ENCODE measurements around the gene XRCC3.
A peak's percentile ranks its signal among the peaks of the same experiment; 100 is the strongest.

The XRCC3 gene

GRCh38 chr14:103726474-103726873 is 11.2 kb upstream of the XRCC3 start:
- DNase-seq (ENCODE audit: low read depth in 2 of 2): no peak

DNA sequence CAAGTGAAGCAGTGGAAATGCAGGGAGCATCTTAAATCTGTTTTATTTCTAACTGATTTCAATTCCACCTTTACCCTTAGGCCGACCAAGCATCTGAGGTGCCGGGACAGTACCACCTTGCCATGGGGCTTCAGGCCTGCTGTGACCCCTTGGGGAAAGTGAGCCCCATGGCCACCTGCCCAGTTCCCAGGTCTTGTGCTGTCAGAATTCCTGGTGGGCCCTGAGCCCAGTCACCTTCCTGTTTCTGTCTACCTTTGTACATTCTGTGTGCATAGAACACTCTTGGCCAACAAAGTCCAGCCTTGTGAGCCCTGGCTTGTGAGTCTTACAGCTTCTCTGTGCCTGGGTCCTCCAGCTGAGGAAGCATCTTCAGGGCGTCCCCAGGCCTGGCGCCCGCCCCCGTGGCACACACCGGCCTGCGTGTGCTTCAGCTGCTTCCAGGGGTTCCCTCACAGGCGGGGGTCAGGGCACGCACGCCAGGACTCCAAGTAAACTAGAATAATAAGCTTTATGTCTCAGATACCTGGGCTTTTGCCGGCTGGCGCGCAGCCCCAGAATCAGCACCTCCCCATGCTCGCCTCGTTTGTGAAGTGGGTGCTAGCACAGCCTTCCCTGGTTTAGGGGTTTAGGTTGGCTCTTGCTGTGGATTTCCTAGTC is 10.6 kb upstream of the XRCC3 start:
- DNase-seq (ENCODE audit: low read depth in 2 of 2): no peak

DNA sequence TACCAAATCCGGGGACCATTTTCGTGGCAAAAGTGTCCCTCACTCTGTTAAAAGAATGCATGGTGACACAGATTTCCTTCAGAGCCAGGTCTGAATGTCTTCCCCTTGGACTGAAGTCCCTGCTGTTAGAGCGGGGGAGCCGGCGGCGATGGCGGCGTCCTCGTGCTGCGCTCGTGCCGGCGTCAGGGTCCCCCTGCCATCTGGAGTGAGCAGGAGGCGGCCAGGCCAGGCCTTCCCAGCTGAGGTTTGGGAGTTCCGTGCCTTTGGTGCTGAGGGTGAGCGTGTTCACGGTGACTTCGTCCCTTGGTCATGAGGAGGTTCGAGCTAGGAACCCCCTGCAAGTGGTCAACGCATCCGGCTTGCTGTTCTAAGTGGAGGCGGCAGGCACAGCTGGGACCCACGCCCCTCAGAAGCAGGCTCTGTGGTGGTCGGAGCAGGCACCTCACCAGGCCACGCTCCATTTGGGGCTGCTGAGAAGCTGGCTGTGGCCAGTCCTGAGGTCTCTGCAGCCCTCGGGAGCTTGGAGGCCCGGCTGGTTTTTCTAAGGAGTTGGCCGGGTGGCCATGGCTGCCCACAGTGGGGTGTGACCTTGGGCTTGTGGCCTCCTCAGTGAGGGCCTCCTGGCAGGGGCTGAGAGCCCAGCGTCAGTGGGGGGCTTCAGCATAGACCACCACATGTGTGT is 9.9 kb upstream of the XRCC3 start:
- no peak for DNase-seq (ENCODE audit: low read depth in 2 of 2)

- no peak for DNase-seq (ENCODE audit: low read depth in 2 of 2)
Measured at GRCh38 chr14:103724116-103724515, 8.9 kb upstream of the XRCC3 start.

DNA sequence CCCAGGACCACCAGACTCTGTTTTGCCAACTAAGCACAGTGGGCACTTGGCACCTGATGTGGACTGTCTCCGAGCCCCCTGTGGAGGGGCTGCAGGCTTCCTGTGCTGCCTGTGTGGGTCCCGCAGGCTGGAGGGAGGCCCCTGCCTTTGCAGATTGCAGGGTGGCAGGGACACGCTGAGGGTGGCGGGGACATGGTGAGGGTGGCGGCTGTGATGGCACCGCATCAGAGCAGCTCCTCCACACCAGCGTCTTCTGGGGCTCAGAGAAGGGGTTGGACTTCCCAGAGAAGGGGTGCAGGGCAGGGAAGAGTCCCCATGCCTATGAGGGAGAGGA is 8.5 kb upstream of the XRCC3 start:
- DNase-seq (ENCODE audit: low read depth in 2 of 2): no peak

- peak in 1 of 2 donors; percentile 50 for DNase-seq (ENCODE audit: low read depth in 2 of 2)
Measured at GRCh38 chr14:103721334-103722120, 6.3 kb upstream of the XRCC3 start.

- no peak for DNase-seq (ENCODE audit: low read depth in 2 of 2)
Measured at GRCh38 chr14:103719751-103720150, 4.5 kb upstream of the XRCC3 start.

DNA sequence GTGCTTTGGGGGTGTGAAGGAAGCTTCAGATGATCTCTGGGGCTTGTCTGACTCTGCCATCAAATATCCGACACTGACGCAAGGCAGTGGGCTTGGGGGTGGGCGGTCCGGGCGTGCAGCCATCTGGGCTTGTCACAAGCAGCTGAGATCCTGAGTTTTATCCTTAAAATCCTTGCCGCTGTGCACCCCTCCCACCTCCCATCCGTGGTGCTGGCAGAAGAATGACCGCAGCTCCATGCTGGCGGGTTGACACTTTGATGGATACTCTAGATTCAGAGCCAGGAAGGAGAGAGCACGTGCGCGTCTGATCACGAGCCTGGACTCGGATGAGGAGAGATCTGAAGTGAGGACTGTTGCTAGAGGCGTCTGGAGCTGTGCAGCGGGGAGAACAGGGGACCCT is 3.3 kb upstream of the XRCC3 start:
- DNase-seq (ENCODE audit: low read depth in 2 of 2): no peak

- no peak for DNase-seq (ENCODE audit: low read depth in 2 of 2)
Measured at GRCh38 chr14:103716899-103717411, 1.7 kb upstream of the XRCC3 start.

DNA sequence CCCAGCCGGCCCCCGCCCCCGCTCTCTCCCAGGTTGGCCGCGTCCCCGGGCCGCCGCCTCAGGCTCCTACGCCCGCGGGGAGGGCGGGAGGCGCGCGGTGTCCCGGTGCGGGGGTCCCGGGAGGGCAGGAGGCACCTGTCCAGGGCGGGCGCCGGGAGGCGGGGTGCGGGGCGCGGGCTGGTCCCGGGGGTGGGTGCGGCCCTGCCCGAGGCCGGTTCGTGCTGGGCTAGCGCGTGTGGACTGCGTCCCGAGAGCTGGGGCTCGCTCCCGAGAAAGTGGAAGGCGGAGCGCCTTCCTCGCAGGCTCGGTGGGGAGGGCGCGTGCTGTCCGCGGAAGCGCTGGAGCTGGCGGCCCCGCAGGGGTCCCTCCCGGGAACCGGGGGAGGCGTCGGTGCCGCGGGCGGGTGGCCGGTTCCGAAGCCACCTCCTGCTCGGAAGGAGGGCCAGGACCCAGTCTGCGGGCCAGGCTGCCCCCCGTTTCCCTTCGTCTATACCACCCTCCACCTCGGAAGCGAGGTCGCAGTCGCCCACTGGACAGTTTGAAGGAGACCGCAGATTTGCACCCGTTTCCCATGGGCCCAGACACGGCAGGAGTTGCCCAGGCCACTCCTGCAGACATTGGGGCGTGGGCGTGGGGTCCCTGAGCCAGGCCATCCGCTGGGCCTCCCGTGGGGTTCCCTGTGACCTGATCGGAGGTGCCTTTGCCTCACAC is 995 bp upstream of the XRCC3 start:
- DNase-seq (ENCODE audit: low read depth in 2 of 2): no peak

- DNase-seq (ENCODE audit: low read depth in 2 of 2): no peak
Measured at GRCh38 chr14:103714063-103714724, 1.1 kb downstream of the XRCC3 start.

DNA sequence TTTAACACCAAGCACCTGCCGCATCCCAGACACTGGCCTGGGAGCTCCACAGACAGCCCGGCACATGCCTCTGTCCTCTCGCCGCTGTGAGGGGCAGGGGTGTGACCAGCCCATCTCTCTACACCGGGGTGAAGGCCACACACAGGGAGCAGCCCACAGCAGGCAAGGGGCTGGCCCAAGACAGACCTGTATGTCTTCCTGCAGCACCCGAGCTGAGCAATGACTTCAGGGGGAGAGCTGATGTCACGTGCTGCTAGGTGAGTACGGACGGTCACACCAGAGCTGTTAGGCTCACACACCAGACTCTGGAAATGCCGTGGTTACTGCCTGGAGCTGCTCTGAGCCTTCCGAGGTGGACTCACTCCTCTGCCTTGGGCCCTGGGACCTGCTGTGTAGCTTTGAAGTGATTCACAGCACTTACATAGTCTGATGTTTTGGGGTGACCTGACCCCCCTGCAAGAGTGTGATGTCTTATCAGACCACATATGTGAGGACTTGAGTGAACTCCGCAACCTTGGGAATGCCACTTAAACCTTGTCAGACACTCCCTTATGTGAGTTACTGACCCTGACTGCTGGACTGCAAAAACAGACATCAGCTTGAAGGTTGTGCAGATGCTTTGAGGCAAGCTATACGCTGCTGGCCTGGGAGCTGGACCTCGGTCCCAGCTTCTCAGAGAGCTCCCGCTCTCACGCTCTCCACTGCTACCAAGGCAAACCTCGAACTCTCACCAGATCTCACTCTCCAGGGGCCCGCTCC is 1.8 kb downstream of the XRCC3 start:
- no peak for DNase-seq (ENCODE audit: low read depth in 2 of 2)

DNA sequence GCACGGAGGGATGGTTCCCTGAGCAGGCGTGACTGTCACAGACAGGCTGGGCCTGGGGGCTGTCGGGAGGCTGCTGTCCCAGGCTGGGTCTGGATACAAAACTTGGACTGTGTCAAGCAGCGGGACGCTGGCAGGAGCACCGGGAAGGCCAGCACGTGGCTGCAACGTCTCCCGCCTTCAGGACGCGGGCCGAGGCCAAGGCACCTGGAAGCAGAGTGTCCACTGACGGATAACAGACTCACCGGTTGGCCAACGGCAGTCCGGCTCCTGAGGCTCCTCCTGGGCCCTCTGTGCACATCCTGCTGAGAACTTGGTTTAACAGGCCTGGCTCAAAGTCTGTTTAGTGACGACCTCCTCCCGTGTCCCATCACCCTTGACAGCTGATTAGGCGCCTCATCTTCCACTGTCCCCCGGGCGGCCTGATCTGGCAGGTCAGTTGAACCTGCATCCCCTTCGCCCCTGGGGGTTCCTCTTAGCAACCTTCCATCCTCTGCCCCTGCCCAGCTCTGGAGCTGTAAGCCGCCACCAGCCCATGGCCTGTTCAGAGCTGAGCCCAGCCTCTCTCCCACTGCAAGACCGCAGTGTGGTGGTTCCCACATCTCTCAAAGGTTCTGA is 2.5 kb downstream of the XRCC3 start:
- DNase-seq (ENCODE audit: low read depth in 2 of 2): no peak

DNA sequence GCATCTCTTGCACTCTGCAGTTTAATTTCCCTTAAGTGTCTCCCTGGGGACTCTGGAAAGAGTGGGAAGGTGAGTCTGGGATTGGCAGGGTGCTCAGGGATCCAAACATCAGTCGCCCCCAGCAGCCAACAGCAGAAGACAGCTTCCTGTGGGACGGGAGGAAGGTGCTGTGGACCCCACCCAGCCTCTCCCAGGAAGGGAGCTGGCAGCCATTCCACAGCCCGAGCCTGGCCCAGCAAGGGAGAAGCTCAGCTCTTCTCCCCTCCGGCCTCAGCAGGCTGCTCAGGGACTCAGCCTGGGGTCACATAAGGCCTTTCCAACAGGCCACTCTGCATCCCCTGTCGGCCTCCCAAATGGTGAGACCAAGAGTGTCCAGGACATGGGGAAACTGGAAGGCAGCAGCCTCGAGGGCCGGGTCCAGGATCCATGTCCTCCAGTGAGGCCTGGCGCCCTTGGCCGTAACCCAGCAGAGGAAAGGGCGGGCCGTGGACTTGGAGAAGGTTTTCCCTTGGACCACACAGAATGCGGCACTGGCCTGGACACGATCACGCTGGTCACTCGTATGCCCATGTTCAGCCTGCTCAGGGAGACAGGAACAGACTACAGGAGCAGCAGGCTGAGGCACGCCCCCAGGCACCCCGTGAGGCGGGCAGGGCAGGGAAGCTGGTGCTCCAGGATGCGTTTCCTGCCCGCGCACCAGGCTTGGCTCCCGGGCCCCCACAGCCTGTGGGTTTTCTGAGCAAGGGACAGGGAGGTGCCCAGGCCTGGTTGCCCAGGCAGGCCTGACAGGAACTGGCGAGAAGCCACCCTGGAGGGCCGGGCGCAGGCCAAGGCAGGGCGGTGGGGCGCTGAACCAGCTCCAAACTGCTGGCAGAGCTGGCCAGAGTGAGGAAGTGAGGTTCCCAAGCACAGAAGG is 3.5 kb downstream of the XRCC3 start:
- no peak for DNase-seq (ENCODE audit: low read depth in 2 of 2)

- DNase-seq (ENCODE audit: low read depth in 2 of 2): no peak
Measured at GRCh38 chr14:103710771-103711377, 4.4 kb downstream of the XRCC3 start.

- no peak for DNase-seq (ENCODE audit: low read depth in 2 of 2)
Measured at GRCh38 chr14:103709814-103710213, 5.4 kb downstream of the XRCC3 start.

DNA sequence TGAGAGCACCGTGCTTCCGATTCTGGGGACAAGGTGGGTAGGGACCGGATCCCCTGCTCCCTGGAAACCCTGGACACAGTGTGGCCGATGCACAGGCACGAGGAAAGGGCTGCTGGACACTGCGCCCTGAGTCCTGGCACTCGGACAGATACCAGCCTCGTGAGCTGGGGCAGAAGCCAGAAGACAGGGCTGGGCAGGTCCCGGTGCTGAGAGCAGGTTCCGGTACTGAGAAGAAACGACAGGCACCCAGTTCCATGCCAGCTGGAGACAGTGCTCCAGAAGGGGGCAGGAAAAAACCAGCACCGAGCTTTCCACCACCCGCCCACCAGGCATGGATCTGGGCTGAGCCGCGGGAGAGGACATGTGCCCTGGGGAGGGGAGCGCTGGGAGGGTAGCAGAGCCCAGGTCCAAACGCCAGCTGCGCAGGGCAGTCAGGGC is 6.5 kb downstream of the XRCC3 start:
- DNase-seq (ENCODE audit: low read depth in 2 of 2): no peak

DNA sequence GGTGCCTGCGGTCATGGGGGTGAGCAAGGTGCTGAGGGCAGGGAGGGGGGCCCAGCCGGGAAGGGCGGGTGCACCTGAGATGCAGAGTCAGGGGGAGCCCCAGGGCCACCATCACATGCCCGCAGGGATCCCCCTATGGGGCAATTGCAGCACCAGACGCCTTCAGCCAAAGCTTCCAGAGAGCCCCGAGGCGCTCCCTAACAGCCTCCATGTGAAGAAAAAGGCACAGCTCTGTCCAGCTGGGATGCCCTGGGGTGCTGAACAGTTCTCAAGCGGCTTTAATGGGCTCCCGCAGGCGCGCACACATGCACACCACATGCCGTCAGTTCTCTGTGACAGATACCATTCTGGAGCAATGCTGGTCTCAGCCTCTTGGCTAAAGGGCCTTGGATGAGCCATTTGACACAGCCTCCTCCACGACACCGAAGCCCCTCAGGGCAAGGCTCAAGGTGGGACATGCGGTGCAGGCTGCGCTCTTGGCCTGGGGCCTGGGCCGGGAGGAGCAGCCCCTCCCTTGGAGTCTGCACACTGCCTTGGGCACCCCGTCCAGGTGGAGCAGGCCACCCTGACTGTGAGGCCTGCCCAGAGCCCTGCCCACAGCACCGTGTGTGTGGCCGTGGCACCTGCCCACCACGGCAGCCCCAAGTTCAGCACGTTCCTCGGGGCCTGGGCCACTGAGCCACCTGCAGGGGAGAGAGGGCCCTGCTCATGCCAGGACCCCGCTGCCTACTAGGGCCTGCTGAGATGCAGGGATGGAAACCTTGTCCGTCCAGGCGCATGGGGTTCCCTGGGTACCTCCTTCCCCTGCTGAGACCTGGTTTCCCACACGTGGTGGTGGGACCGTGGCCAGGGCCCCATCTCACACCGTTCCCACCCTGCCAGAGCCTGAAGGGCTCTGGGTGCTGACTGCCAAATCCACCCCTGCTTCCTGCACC is 7.7 kb downstream of the XRCC3 start:
- DNase-seq (ENCODE audit: low read depth in 2 of 2): no peak

Data from stimulated activated CD4-positive, alpha-beta T cell treated with anti-CD3 and anti-CD28 coated beads, Interleukin-4, amount 100 ng/mL, for 48 hours (primary cell).